ENCODE measurements around the gene COL23A1. TPM values are rescaled to one million over a fixed set of nuclear protein-coding genes. Genes with fewer than 3 reads are reported as not detected.
A peak's percentile ranks its signal among the peaks of the same experiment; 100 is the strongest.

The COL23A1 gene
- total RNA-seq, 1 experiment from 2014 or later = 0.18 TPM

- Histone ChIP-seq H3K4me1 (no peaks in the 10 kb centered on the region), H3K4me3 (ENCODE audit: low read depth, low read length) (no peak overlapping the region), H3K27me3 (replicated peaks; ENCODE audit: control insufficient read depth, insufficient read depth, low read length) (no peaks in the 10 kb centered on the region), H3K36me3 (ENCODE audit: control insufficient read depth, insufficient read depth, low read length) (no peaks in the 10 kb centered on the region), H3K9me3 (peaks cover 3% of the 10 kb centered on the region; the same call in 1 of the 2 replicates)
- CTCF ChIA-PET = no interaction called here
- intact Hi-C loops (cut with micrococcal nuclease; ENCODE audit: unreplicated experiment) = no loop called here
- H3K36me3 Mint-ChIP-seq (ENCODE audit: insufficient read depth, unreplicated experiment) = no peaks in the 10 kb centered on the region
- no peak for TF ChIP-seq CTCF (IDR thresholded peaks at IDR 0.05; ENCODE audit: insufficient read depth in 1 of 2, low read depth in 1 of 2, low read length in 1 of 2, severe bottlenecking in 1 of 2, unreplicated experiment in 1 of 2)
- no peak overlapping the region for H3K4me3 Mint-ChIP-seq (ENCODE audit: unreplicated experiment)
- H3K27me3 Mint-ChIP-seq (ENCODE audit: insufficient read depth, unreplicated experiment) = peaks cover 16% of the 10 kb centered on the region
- no peak overlapping the region for H3K27ac Mint-ChIP-seq (ENCODE audit: unreplicated experiment)
- POLR2A ChIA-PET = no interaction called here
- H3K4me1 Mint-ChIP-seq (ENCODE audit: low read depth, unreplicated experiment) = no peaks in the 10 kb centered on the region
- no peaks in the 10 kb centered on the region for H3K9me3 Mint-ChIP-seq (ENCODE audit: unreplicated experiment)
- DNase-seq = peak in 1 of 2 experiments; percentile 19
- BruUV-seq (replicated peaks) = no TSS peak
Observed at GRCh38 chr5:178293400-178293799, 296.8 kb downstream of the COL23A1 start.

- peak in 1 of 2 experiments; percentile 20 for DNase-seq
- H3K27ac Mint-ChIP-seq (ENCODE audit: unreplicated experiment) = no peak overlapping the region
- H3K27me3 ChIP-seq (replicated peaks; ENCODE audit: control insufficient read depth, insufficient read depth, low read length) = no peaks in the 10 kb centered on the region
- ChIA-PET CTCF (no interaction called here), POLR2A (no interaction called here)
- intact Hi-C loops (cut with micrococcal nuclease; ENCODE audit: unreplicated experiment) = no loop called here
- H3K4me1 ChIP-seq = no peaks in the 10 kb centered on the region
- no peak for TF ChIP-seq CTCF (IDR thresholded peaks at IDR 0.05; ENCODE audit: insufficient read depth in 1 of 2, low read depth in 1 of 2, low read length in 1 of 2, severe bottlenecking in 1 of 2, unreplicated experiment in 1 of 2)
- no TSS peak for BruUV-seq (replicated peaks)
- peaks cover 2% of the 10 kb centered on the region for H3K4me1 Mint-ChIP-seq (ENCODE audit: low read depth, unreplicated experiment)
- H3K4me3 ChIP-seq (ENCODE audit: low read depth, low read length) = no peak overlapping the region
- peaks cover 3% of the 10 kb centered on the region; the same call in 1 of the 2 replicates for H3K9me3 ChIP-seq
- no peaks in the 10 kb centered on the region for H3K36me3 Mint-ChIP-seq (ENCODE audit: insufficient read depth, unreplicated experiment)
- no peaks in the 10 kb centered on the region for H3K9me3 Mint-ChIP-seq (ENCODE audit: unreplicated experiment)
- H3K36me3 ChIP-seq (ENCODE audit: control insufficient read depth, insufficient read depth, low read length) = no peaks in the 10 kb centered on the region
- no peak overlapping the region for H3K4me3 Mint-ChIP-seq (ENCODE audit: unreplicated experiment)
- peaks cover 16% of the 10 kb centered on the region for H3K27me3 Mint-ChIP-seq (ENCODE audit: insufficient read depth, unreplicated experiment)
Observed at GRCh38 chr5:178292826-178293205, 297.4 kb downstream of the COL23A1 start.

- Histone ChIP-seq H3K9me3 (peaks cover 3% of the 10 kb centered on the region; the same call in 1 of the 2 replicates), H3K27me3 (replicated peaks; ENCODE audit: control insufficient read depth, insufficient read depth, low read length) (no peaks in the 10 kb centered on the region), H3K4me3 (ENCODE audit: low read depth, low read length) (no peak overlapping the region), H3K4me1 (no peaks in the 10 kb centered on the region), H3K36me3 (ENCODE audit: control insufficient read depth, insufficient read depth, low read length) (no peaks in the 10 kb centered on the region)
- intact Hi-C loops (cut with micrococcal nuclease; ENCODE audit: unreplicated experiment) = no loop called here
- ChIA-PET POLR2A (no interaction called here), CTCF (no interaction called here)
- Mint-ChIP-seq H3K27me3 (ENCODE audit: insufficient read depth, unreplicated experiment) (peaks cover 19% of the 10 kb centered on the region), H3K4me1 (ENCODE audit: low read depth, unreplicated experiment) (peaks cover 8% of the 10 kb centered on the region), H3K27ac (ENCODE audit: unreplicated experiment) (no peak overlapping the region), H3K9me3 (ENCODE audit: unreplicated experiment) (no peaks in the 10 kb centered on the region), H3K36me3 (ENCODE audit: insufficient read depth, unreplicated experiment) (no peaks in the 10 kb centered on the region), H3K4me3 (ENCODE audit: unreplicated experiment) (no peak overlapping the region)
- no peak for TF ChIP-seq CTCF (IDR thresholded peaks at IDR 0.05; ENCODE audit: insufficient read depth in 1 of 2, low read depth in 1 of 2, low read length in 1 of 2, severe bottlenecking in 1 of 2, unreplicated experiment in 1 of 2)
- DNase-seq = peak in 1 of 2 experiments; percentile 9
- no TSS peak for BruUV-seq (replicated peaks)
Observed at GRCh38 chr5:178291969-178292825, 298.0 kb downstream of the COL23A1 start.

All from Caco-2 (cell line).